Measurements from ENCODE around the gene LINGO3.

- no peak for TF ChIP-seq CTCF (IDR thresholded peaks at IDR 0.05)
- TF ChIP-seq POLR2AphosphoS5 (IDR thresholded peaks at IDR 0.05; ENCODE audit: insufficient read depth in 1 of 2, low read depth in 1 of 2), result no peak
Observed at GRCh38 chr19:2343289-2343982, 35.5 kb upstream of the LINGO3 start.
